ENCODE measurements around the gene CREB3L2.

DNA sequence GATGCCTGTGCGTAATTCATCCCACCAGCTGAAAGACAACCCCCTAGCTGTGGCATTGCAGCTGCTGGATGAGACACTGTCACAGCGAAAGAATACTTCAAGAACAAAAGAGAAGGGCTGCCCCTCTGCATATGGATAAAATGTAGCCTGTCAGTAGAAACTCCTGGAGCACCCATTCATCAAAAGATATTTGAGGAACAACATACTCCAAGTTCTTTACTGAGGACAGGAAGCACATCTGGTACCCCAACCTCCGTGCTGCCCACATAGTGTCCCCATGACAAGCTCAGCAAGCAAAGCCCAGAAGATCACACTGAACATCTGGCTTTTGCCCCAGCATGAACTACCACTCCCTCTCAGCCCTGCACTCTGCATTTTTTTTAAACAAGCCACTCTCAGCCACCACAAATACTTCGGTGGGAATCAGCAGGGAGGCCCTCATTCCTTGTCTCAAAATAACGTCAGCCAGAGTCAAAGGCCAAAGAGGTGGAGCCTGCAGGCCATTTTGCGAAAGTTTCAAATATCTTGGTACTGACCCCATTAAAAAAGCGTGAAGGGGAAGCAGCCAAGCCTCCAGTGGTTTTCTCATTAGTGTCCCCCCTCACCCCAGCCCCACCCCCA is 1.7 kb downstream of the CREB3L2 start:
- no peak for TF ChIP-seq POLR2A (IDR thresholded peaks at IDR 0.05; ENCODE audit: low read length)
- no peak for TF ChIP-seq GATA1 (IDR thresholded peaks at IDR 0.05; ENCODE audit: low read depth, low read length)
